Melanocyte of skin (primary cell): Measurements from ENCODE around the gene SPATA24. TPM values are rescaled to one million over a fixed set of nuclear protein-coding genes. Genes with fewer than 3 reads are reported as not detected.

Experiments used
- small RNA-seq, 2 donors: library from RNA; depleted of rRNA; stranded (forward); fragments of <200 nt; gene quantifications; one replicate each; pipeline ENCODE3, GENCODE V24; 2012
- total RNA-seq, 2 donors: library from RNA; depleted of rRNA; stranded (reverse); fragments of >200 nt; gene quantifications; 2 replicates each; pipeline ENCODE4 v1.2.3, GENCODE V29; 2012

Gene SPATA24, protein sequence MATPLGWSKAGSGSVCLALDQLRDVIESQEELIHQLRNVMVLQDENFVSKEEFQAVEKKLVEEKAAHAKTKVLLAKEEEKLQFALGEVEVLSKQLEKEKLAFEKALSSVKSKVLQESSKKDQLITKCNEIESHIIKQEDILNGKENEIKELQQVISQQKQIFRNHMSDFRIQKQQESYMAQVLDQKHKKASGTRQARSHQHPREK
- 1 to 10 TPM; 3.8 to 4.3 TPM for total RNA-seq

DNA sequence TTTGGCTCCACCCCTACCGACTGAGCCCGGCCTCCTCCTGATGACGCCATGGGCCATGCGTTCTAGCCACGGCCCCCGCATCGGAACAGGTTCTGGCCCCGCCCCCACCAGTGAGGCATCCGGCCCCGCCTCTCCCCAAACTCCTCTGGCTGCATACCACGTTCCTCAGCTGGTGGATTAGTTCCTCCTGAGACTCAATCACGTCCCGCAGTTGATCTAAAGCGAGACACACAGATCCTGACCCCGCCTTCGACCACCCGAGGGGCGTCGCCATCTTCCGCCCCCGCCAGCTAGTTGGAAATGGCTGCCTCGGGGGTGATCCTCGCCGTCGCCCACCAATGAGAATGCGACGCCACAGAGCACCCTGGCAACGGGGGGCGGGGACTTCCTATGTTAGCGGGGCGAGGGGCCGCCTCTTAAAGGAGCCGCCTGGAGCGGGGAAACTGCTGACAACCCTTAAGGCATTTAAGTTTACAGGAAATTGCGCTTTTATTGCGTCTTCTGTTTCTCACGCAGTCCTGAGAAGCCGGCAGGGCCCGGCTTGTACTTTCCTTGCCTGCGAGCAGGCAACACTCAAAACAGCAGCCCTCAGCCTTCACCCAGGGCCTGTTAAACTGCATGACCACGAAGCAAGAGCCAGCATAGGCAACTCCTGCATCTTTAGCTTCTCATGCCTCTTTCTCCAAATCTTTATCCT, at the start of gene SPATA24:
Gene SPATA24, minus strand, starts transcription at position 303 of the 697 bp plus-strand sequence. Its CDS starts 29 bp downstream, at position 274.

DNA sequence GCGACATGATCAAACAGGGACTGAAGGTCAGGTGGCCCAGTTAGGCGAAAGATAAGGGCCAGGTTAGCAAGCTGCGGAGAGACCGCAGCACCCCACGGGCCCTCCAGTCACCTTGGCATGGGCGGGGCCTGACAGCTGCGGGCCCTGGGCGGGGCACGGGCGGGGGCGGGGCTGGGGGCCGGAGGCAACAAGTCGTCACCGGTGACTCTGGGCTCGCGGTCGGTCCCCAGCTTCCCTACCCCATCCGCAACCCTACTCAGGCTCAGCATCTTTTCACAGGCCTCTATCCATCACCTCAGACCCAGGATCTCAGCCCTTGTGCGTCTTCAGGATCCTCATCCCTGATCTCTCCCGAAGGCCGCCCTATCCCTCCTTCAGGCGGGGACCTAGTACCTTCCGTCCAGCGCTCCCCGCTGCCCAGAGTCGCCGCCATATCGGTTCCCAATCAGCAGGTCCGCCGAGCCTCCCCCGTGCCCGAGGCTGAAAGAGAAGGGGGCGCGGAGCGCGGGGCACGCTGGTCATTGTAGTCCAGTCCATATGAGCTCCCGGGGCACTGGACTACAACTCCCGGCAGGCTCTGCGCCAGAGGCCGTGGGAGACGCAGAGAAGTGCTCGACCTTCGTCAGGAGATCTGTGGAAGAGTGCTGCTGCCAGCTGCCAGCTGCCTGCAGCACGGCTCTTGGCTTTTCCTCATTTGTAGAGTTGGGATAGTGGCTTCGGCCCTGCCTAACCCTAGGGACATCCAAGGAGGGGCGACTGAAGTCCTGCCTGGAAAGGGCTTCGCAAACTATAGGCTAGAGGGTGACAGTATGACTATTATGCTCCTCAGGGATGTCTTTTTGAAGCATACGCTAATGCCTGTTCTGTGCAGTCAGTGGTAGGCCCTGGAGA, 35.4 kb upstream of the SPATA24 start, which contains the start of gene DNAJC18:
Gene DNAJC18, minus strand, starts transcription at position 513 of the 891 bp plus-strand sequence. Its CDS starts 80 bp downstream, at position 433.

DNA sequence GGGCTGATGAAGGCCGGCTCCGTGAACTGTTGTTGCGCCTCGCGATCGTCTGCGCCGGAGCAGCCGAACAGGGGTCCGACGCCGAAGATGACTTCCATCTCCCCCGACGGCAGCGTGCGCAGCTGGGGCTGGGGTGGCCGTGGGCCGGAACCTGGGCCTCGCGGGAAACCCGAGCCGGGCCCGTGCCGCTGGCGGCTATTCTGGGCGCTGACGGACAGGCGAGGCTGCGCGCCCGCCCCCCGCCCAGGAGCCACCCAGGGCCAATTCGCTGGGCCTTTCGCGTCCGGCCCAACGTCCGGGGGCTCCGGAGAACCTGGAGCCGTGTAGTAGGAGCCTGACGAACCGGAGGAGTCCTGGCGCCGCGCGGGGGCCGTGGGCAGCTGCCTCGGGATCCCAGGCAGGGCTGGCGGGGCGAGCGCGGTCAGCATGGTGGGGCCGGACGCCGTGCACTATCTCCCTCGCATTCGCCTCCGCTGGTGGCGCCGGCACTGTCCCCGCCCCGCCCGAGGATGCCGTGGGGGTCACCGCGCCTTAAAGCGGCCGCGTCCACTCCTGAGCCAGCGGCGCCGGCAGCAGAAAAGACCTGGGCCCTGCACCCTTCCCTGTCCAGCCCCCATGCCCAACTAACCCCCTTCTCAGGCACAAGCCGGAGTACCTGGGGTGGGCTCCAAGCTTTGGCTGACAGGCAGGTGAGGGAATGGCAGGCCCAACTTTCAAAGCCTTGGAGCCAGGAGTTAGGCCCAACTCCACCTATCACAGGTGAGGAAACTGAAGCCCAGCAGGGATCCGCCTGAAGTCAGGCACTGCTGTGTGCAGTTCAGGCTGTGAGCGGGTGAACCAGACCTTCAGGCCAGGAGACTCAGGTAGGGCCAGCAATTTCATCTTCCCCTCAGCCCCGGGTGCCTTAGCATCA, 9.0 kb downstream of the SPATA24 start, which contains the start of gene PROB1:
Gene PROB1, minus strand, starts transcription at position 451 of the 913 bp plus-strand sequence. Its CDS starts 23 bp downstream, at position 428.

DNA sequence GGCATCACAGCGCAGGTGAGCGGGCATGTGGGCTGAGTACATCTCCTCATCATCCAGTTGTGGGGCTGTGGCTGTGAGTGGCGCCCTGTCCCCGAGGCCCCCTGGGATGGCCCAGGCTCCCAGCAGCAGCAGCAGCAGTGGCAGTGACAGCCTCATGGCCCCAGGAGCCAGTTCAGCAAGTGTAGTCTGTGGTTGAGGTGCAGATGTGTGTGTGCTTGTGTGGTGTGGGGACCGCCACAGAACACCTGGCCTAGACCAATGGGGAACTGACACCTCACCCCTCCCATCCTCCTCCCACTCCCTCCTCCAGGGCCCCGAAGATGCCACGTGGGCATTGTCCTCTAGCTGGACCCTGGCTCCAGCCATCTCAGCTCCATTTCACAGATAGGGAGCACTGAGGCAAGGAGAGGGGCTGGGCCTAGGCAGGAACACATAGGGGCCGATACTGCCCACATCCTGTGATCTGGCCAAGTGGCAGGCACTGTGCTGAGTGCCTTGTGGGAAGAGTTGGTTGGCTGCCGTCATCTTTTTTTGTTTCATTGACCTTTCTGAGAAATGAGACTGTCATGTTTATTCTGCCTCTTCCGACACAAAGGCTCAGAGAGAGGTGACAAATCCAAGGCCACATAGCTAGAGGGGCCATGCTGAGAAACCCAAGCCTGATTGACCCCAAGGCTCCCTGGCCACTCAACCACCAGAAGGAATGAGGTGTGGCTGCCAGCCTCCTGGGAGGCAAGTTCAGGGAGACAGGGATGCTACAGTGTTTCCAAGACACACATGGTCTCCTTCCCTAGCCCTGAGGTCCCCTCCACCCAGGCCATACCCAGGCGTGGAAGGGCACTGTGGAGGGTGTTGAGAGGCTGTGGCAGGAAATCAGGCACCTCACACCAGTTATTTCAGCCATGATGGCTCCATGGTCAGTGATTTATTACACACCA, 13.9 kb downstream of the SPATA24 start, which contains the start of gene MZB1:
Gene MZB1, minus strand, starts transcription at position 213 of the 938 bp plus-strand sequence. Its CDS starts 57 bp downstream, at position 156.

DNA sequence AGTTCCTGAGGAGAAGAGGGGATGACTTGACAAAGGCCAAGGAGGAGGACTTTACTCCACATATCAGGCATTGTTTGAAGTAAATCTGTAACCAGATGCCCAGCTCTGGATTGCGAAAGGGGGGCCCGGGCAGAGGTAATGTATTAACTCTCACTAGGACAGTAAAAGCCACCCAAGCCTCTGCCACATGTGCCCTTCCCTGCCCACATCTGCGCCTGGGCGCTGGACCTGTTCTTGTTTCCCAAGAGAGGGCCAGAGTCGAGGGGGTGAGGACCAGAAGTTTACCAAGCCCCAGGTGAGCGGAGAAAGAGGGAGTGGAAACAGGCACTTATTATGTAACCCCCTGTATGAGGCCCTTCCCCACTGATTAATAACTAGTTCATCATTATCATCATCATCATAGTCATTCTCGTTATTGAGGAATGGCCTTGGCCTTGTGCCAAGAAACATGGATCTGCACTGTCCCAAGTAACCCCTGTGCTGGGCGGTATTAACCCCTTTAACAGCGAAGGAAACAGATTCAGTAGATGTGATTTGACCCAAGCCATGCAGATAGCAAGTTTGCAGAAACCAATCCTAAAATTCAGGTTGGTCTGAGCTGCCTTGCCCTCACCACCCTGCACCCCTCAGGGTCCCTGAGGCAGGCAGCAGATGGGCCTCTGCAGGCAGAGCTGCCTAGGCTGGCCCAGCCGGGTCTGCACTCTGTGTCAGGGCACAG, 20.5 kb downstream of the SPATA24 start, which contains the start of gene SLC23A1:
Gene SLC23A1, minus strand, starts transcription at position 23 of the 718 bp plus-strand sequence. CDS start 44 bp downstream, outside the sequence.

Small RNA genes lying within 50 kb of the gene (small RNA-seq; reads per million reads assigned to genes)
- gene RNU5B-4P = 0 reads per million in 2 donors

Other genes with a start within 250 kb of the SPATA24 start
- 10 to 100 TPM; 56.3 to 64.7 TPM for gene SIL1, start 205.7 kb downstream of the SPATA24 start, total RNA-seq
- 100 to 1,000 TPM; 169 to 183 TPM for gene MATR3, start 110.3 kb downstream of the SPATA24 start, total RNA-seq
- gene PAIP2, start 62.2 kb downstream of the SPATA24 start, total RNA-seq = 10 to 100 TPM; 49.6 to 52.6 TPM
- not detected for gene SLC23A1, start 20.8 kb downstream of the SPATA24 start, total RNA-seq
- gene MZB1, start 14.2 kb downstream of the SPATA24 start, total RNA-seq = not detected
- under 1 TPM; 0.34 to 0.67 TPM for gene PROB1, start 9.0 kb downstream of the SPATA24 start, total RNA-seq
- gene DNAJC18, start 35.4 kb upstream of the SPATA24 start, total RNA-seq = 1 to 10 TPM; 8.6 to 9.3 TPM
- not detected for gene ECSCR, start 58.7 kb upstream of the SPATA24 start, total RNA-seq
- gene SMIM33, start 66.9 kb upstream of the SPATA24 start, total RNA-seq = under 1 TPM in 1 of 2 donors, not detected in 1; under 0.01 TPM
- 10 to 100 TPM; 17.2 to 28.6 TPM for gene STING1, start 78.7 kb upstream of the SPATA24 start, total RNA-seq
- gene UBE2D2, start 157.2 kb upstream of the SPATA24 start, total RNA-seq = 10 to 100 TPM; 60.2 to 67.6 TPM
- gene CXXC5, start 244.3 kb upstream of the SPATA24 start, total RNA-seq = 1 to 10 TPM; 7.0 to 7.2 TPM